ENCODE measurements around the gene BLOC1S2.

GRCh38 chr10:100318207-100318606 is 31.7 kb upstream of the BLOC1S2 start:
- TF ChIP-seq, protein P1, sequence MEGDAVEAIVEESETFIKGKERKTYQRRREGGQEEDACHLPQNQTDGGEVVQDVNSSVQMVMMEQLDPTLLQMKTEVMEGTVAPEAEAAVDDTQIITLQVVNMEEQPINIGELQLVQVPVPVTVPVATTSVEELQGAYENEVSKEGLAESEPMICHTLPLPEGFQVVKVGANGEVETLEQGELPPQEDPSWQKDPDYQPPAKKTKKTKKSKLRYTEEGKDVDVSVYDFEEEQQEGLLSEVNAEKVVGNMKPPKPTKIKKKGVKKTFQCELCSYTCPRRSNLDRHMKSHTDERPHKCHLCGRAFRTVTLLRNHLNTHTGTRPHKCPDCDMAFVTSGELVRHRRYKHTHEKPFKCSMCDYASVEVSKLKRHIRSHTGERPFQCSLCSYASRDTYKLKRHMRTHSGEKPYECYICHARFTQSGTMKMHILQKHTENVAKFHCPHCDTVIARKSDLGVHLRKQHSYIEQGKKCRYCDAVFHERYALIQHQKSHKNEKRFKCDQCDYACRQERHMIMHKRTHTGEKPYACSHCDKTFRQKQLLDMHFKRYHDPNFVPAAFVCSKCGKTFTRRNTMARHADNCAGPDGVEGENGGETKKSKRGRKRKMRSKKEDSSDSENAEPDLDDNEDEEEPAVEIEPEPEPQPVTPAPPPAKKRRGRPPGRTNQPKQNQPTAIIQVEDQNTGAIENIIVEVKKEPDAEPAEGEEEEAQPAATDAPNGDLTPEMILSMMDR (IDR thresholded peaks at IDR 0.05) = no peak
- TF ChIP-seq ZFX (IDR thresholded peaks at IDR 0.05; ENCODE audit: borderline replicate concordance) = no peak

Measured in 22Rv1 (cell line).